KOPT-K1 (cell line): ENCODE results near the gene TP73.
"Not testable (repeated sequence)": the region's sequence is repeated elsewhere in the genome, so short reads cannot be mapped to it uniquely, and the experiment has no call there.

Experiments used
- H3K27ac ChIP-seq: fragments of 200-600 bp; sonication (generic); 2 replicates; pipeline ENCODE4 v1.5.1; 2016; ENCODE audit warnings: antibody characterized with exemption, mild to moderate bottlenecking, low read depth, low read length; ENCODE audit not compliant: poor library complexity, severe bottlenecking
- H3K36me3 ChIP-seq: fragments of 200-600 bp; sonication (generic); 2 replicates; pipeline ENCODE4 v1.5.1; 2017; ENCODE audit warnings: antibody characterized with exemption, mild to moderate bottlenecking, low read length, moderate library complexity; ENCODE audit not compliant: insufficient read depth
- H3K9me3 ChIP-seq: fragments of 200-600 bp; sonication (generic); 2 replicates; pipeline ENCODE4 v1.5.1; 2017; ENCODE audit warnings: antibody characterized with exemption, low read length, mild to moderate bottlenecking; ENCODE audit not compliant: insufficient read depth, poor library complexity, severe bottlenecking

TP73 gene

GRCh38 chr1:3743826-3744225, 91.5 kb downstream of the TP73 start:
- Histone ChIP-seq H3K27ac (no peak overlapping the region), H3K9me3 (no peaks in the 10 kb centered on the region), H3K36me3 (no peaks in the 10 kb centered on the region)

- no peaks in the 10 kb centered on the region for H3K36me3 ChIP-seq
These were observed 92.3 kb downstream of the TP73 start for GRCh38 chr1:3744646-3745045.

DNA sequence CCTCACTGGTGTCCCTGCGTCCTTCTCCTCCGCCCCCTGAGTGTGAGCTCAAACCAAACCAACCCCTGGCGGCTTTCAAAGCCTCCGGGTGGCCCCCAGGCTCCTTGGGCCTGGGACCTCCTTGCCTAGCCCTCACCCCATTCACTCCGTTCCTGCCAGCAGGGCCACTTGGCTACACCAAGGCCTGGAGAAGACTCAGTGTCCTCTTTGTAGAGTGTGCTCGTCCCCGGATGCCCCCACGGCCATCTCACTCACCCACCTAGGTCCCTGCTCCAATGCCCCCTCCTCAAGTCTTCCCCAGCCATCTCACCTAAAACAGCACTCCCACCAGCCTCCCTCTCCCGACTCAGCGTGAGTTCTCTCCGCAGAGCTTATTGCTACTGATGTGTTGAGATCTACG, 92.8 kb downstream of the TP73 start:
- Histone ChIP-seq H3K27ac (no peak overlapping the region), H3K36me3 (no peaks in the 10 kb centered on the region), H3K9me3 (no peaks in the 10 kb centered on the region)

More at GRCh38 chr1:3744646-3745045, 92.3 kb downstream of the TP73 start:
- H3K27ac ChIP-seq: no peak overlapping the region
- H3K9me3 ChIP-seq: no peaks in the 10 kb centered on the region

GRCh38 chr1:3745590-3746381, 93.5 kb downstream of the TP73 start:
- H3K27ac ChIP-seq: no peak overlapping the region
- no peaks in the 10 kb centered on the region for H3K9me3 ChIP-seq
- H3K36me3 ChIP-seq: no peaks in the 10 kb centered on the region

DNA sequence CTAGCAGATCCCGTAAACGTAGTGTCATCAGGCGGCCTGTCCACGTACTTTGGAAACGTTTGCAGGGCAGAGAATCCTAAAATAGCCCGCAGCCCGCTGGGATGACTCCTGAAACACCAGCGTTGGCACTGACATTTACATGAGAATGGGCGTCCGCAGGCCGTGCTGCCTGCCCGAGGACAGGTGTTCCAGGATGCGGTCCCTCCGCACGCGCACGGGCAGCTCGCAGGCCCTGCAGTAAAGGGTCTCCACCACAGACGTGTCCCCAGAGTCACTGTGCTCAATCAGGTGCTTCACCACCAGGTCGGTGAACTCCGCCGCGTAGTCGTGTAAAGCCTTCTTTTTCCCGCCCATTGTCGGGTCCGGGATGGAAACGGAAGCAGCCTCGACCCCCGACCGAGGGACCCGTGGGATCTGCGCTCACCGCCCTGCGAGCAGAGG, 94.1 kb downstream of the TP73 start:
- H3K9me3 ChIP-seq: no peaks in the 10 kb centered on the region
- no peak overlapping the region for H3K27ac ChIP-seq
- H3K36me3 ChIP-seq: no peaks in the 10 kb centered on the region

GRCh38 chr1:3746830-3747521, 94.7 kb downstream of the TP73 start:
- Histone ChIP-seq H3K36me3 (no peaks in the 10 kb centered on the region), H3K9me3 (no peaks in the 10 kb centered on the region), H3K27ac (no peak overlapping the region)

GRCh38 chr1:3747522-3747848, 95.2 kb downstream of the TP73 start:
- H3K9me3 ChIP-seq: no peaks in the 10 kb centered on the region
- H3K36me3 ChIP-seq: no peaks in the 10 kb centered on the region
- no peak overlapping the region for H3K27ac ChIP-seq

DNA sequence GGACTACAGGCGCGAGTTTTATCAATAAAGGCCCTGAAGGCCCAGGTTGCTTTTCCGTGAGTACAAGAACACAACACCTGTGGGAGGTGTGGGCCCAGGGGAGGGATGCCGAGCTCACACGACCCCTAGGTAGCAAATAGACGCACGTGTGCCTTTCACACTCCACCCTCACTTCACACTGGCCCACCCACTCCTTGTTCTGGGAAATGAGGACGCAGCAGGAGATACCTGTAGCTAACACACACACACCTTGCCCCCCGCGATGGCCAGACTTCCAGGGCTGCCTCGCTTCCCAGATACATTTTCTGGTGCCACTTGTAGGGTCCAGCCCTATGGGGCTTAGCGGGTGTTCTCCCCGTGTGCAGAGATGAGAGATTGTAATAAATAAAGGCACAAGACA, 95.6 kb downstream of the TP73 start:
- Histone ChIP-seq H3K36me3 (no peaks in the 10 kb centered on the region), H3K9me3 (no peaks in the 10 kb centered on the region), H3K27ac (no peak overlapping the region)

- not testable (repeated sequence) for H3K36me3 ChIP-seq, H3K27ac ChIP-seq, H3K9me3 ChIP-seq
These were observed 96.1 kb downstream of the TP73 start for GRCh38 chr1:3748316-3748900.

DNA sequence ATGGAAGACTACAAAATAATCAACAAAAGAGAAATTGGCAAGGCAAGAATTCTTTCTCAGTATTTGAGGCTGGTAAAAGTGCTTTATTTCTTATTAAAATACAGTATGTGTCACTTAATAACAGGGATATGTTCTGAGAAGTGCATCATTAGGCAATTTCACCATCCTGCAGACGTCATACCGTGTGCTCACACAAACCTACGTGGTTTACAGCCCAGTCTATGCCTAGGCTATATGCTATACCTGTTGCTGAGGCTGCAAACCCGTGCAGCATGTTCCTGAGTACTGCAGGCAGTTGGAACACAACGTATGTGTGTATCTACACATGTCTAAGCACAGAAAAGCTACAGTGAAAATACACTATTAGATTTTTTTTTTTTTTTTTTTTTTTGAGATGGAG, 97.2 kb downstream of the TP73 start:
- H3K36me3 ChIP-seq: no peaks in the 10 kb centered on the region
- no peaks in the 10 kb centered on the region for H3K9me3 ChIP-seq
- H3K27ac ChIP-seq: no peak overlapping the region

DNA sequence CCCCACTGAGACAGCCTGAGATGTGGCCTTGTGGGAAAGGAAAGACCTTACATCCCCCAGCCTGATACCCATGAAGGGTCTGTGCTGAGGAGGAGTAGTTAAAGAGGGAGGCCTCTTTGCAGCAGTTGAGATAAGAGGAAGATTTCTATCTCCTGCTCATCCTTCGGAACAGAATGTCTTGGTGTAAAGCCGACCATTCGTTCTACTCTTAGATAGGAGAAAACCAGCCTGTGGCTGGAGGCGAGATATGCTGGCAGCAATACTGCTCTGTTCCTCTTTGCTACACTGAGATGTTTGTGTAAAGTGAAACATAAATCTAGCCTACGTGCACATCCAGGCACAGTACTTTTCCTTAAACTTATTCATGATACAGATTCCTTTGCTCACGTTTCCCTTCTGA, 98.4 kb downstream of the TP73 start:
- H3K9me3 ChIP-seq: no peaks in the 10 kb centered on the region
- no peak overlapping the region for H3K27ac ChIP-seq
- H3K36me3 ChIP-seq: no peaks in the 10 kb centered on the region

GRCh38 chr1:3752400-3752945, 100.2 kb downstream of the TP73 start, which contains the start of gene CCDC27:
CCDC27 (plus strand) TSS chr1:3752450; CDS start chr1:3752482, 32 bp downstream.
- Histone ChIP-seq H3K27ac (no peak within 1 kb of the TSS), H3K36me3 (no peaks in the 10 kb centered on the region), H3K9me3 (no peaks in the 10 kb centered on the region)

GRCh38 chr1:3753656-3754454, 101.5 kb downstream of the TP73 start:
- Histone ChIP-seq H3K27ac (no peak overlapping the region), H3K9me3 (no peaks in the 10 kb centered on the region)

GRCh38 chr1:3756394-3756793, 104.1 kb downstream of the TP73 start:
- Histone ChIP-seq H3K27ac (no peak overlapping the region), H3K9me3 (peaks cover 16% of the 10 kb centered on the region), H3K36me3 (no peaks in the 10 kb centered on the region)

More at GRCh38 chr1:3753656-3754454, 101.5 kb downstream of the TP73 start:
- no peaks in the 10 kb centered on the region for H3K36me3 ChIP-seq

DNA sequence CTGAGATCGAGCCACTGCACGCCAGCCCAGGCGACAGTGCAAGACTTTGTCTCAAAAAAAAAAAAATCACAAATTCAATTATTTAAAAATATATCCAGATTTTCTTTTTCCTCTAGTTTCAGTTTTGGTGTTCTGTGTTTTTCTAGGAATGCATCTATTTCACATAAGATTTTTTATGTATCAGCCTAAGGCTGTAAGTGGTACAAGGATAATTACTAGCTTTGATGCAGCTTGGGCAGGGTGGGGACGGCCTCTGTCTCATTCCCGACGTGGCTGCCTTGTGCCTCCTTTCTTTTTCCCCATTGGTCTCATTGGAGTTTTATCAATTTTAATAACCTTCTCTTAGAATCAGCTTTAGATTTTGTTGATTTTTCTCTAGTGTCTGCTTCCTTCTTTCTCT, 106.8 kb downstream of the TP73 start:
- Histone ChIP-seq H3K27ac (no peak overlapping the region), H3K9me3 (peaks cover 17% of the 10 kb centered on the region), H3K36me3 (no peaks in the 10 kb centered on the region)
